Stimulated activated CD4-positive, alpha-beta T cell treated with anti-CD3 and anti-CD28 coated beads, Interleukin-4, amount 100 ng/mL, for 48 hours (primary cell): ENCODE data around the gene NFIB.
A peak's percentile ranks its signal among the peaks of the same experiment; 100 is the strongest.

ENCODE experiments used
- DNase-seq, 2 donors: peaks; one replicate each; pipeline ENCODE4 v3.0.0-alpha.2; 2020; ENCODE audit warnings: low read depth in 2 of 2

Gene NFIB

GRCh38 chr9:14344941-14345353 is 31.0 kb upstream of the NFIB start:
- no peak for DNase-seq

- DNase-seq = no peak
Measured at GRCh38 chr9:14344053-14344524, 30.1 kb upstream of the NFIB start.

GRCh38 chr9:14343261-14344031 is 29.5 kb upstream of the NFIB start:
- no peak for DNase-seq

- no peak for DNase-seq
Measured at GRCh38 chr9:14342736-14343135, 28.8 kb upstream of the NFIB start.

GRCh38 chr9:14341437-14342122 is 27.6 kb upstream of the NFIB start:
- DNase-seq = no peak

GRCh38 chr9:14340994-14341393 is 27.1 kb upstream of the NFIB start:
- DNase-seq = no peak

GRCh38 chr9:14340219-14340873 is 26.4 kb upstream of the NFIB start:
- DNase-seq = no peak

GRCh38 chr9:14339746-14340145 is 25.8 kb upstream of the NFIB start:
- no peak for DNase-seq

- DNase-seq = no peak
Measured at GRCh38 chr9:14337615-14338014, 23.7 kb upstream of the NFIB start.

GRCh38 chr9:14336244-14336643 is 22.3 kb upstream of the NFIB start:
- no peak for DNase-seq

- no peak for DNase-seq
Measured at GRCh38 chr9:14331120-14331519, 17.2 kb upstream of the NFIB start.

- no peak for DNase-seq
Measured at GRCh38 chr9:14327036-14327435, 13.1 kb upstream of the NFIB start.

GRCh38 chr9:14326264-14326826 is 12.4 kb upstream of the NFIB start:
- no peak for DNase-seq

GRCh38 chr9:14325147-14325546 is 11.2 kb upstream of the NFIB start:
- DNase-seq = no peak

GRCh38 chr9:14323985-14324650 is 10.2 kb upstream of the NFIB start:
- DNase-seq = no peak

- DNase-seq = no peak
Measured at GRCh38 chr9:14323083-14323971, 9.4 kb upstream of the NFIB start.

- peak; percentile 62 to 75 for DNase-seq
Measured at GRCh38 chr9:14322211-14323082, 8.5 kb upstream of the NFIB start.

- DNase-seq = no peak
Measured at GRCh38 chr9:14321517-14322130, 7.7 kb upstream of the NFIB start.
